AG09309 (cell line): ENCODE results near the gene F2.

Source experiments
- DNase-seq: peaks from one replicate; pipeline ENCODE4 v3.0.0-alpha.2; 2010; ENCODE audit warnings: low read depth
- H3K4me3 ChIP-seq: 2 replicates; pipeline ENCODE4 v1.5.1; 2011; ENCODE audit warnings: mild to moderate bottlenecking, low read depth, low read length, moderate library complexity; ENCODE audit not compliant: control insufficient read depth
- TF ChIP-seq, protein P1 (sequence below): IDR thresholded peaks from 2 replicates; pipeline ENCODE4 v1.5.1; 2011; ENCODE audit warnings: mild to moderate bottlenecking, low read depth, low read length, inconsistent platforms; ENCODE audit not compliant: insufficient read depth, control insufficient read depth; ENCODE audit errors: missing control alignments

The F2 gene

DNA sequence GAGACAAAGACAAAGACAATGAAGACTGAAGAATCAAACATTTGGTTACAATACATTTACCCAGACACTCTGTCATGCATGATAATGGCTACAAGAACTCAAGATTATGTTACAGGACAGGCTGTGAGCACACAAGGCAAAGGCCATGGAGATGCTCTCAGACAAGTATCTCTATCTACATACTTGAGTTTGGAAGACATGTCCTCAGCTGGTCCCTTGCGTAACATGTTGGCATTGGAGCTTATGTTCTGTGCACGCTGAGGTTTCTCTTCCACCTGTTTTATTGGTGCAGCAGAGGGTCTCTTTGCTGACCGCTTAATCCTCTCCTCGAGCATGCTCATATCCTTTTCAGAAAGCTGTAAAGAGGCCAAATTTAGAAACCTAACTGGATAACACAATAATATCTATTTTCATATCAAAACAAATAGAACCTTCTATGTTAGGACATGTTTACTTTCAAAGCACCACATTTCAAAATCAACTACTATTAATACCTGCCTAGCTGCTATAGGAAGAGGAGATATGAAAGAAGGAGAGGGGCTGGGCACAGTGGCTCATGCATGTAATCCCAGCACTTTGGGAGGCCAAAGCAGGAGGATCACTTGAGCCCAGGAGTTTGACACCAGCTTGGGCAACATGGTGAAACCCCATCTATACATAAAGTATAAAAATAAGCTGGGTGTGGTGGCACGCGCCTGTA, 41.6 kb downstream of the F2 start:
- no peak overlapping the region for H3K4me3 ChIP-seq
- DNase-seq: no peak
- TF ChIP-seq, protein P1, sequence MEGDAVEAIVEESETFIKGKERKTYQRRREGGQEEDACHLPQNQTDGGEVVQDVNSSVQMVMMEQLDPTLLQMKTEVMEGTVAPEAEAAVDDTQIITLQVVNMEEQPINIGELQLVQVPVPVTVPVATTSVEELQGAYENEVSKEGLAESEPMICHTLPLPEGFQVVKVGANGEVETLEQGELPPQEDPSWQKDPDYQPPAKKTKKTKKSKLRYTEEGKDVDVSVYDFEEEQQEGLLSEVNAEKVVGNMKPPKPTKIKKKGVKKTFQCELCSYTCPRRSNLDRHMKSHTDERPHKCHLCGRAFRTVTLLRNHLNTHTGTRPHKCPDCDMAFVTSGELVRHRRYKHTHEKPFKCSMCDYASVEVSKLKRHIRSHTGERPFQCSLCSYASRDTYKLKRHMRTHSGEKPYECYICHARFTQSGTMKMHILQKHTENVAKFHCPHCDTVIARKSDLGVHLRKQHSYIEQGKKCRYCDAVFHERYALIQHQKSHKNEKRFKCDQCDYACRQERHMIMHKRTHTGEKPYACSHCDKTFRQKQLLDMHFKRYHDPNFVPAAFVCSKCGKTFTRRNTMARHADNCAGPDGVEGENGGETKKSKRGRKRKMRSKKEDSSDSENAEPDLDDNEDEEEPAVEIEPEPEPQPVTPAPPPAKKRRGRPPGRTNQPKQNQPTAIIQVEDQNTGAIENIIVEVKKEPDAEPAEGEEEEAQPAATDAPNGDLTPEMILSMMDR: no peak

DNA sequence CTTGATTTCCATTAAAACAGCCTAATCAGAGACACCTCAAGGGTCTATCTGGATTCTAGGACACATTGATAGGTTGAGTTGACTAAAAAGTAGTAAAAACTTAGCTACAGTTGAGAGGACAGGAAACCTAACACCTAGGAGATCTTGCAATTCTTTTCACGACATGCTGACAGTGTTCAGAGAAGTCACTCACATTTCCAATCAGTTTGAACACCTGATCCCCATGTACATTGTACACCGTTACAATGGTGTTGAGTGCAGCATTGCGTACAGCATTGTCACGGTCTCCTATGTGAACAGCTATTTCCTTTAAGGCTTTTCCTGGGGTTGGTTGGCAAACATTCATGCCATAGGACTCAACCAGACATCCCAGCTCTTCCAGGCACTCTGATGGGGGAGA, 42.8 kb downstream of the F2 start:
- TF ChIP-seq, protein P1: no peak
- H3K4me3 ChIP-seq: no peak overlapping the region
- DNase-seq: no peak

DNA sequence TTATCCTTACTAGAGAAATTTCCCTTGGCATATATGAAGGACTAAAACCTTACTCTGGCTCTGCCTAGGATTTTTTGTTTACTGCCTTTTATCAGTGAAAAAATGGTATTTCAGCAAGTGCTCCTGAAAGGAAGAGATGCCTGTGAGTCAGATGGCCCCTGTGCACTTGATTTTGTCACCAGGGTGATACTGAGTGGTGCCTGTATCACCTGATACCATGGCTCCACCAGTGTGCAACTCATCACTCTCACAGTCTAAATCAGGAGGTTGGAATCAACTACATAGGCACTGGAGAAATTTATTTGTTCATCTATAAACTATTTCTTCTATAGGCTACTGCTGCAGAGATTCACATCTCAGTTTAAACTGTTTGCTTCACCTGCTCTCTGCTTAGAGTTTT, 43.2 kb downstream of the F2 start:
- no peak for DNase-seq
- TF ChIP-seq, protein P1: no peak
- H3K4me3 ChIP-seq: no peak overlapping the region

DNA sequence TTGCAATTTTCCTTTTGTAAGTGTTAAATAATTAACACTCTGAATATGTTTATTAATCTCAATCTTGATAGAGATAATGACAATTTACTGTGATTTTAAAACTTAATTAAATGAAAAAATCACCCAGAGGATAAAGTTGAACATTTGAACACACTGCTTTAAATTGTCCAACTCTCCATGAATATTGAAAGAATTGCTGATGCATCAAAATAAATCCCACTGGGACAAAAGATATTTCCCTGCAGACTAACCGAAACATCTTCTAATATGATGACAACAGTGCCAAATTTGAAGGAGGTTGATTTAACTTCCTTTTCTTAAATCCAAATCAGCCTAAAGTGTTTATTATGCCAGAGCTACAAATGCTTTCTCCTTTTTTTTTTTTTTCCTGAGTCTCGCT, 47.6 kb downstream of the F2 start:
- DNase-seq: no peak
- TF ChIP-seq, protein P1: no peak
- H3K4me3 ChIP-seq: no peak overlapping the region

DNA sequence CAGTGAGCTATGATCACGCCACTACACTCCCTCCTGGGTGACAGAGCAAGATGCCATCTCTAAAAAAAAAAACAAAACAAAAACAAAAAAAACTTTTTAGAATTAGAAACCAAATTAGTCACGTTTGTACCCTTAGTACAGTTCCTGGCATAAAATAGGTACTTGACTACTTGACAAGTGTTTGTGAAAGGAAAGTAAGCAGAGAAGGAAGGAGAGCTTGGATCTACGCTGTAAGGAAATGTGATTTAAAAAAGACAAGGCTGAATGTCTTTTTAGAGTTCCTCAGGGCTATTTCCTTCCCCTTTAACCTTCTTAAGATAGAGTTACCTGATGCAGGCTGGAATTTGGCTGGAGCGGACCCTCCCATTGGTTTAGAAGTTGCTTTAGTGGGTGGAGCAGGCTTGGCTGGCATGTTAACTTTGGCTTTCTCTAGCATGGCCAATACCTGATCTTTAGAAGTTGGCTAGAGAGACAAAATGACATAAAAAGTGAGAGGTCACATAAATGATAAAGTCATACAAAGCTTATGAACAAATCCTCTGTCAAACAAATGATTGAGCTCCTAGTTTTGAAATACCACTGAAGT, 50.7 kb downstream of the F2 start:
- TF ChIP-seq, protein P1: no peak
- no peak for DNase-seq
- H3K4me3 ChIP-seq: no peak overlapping the region

DNA sequence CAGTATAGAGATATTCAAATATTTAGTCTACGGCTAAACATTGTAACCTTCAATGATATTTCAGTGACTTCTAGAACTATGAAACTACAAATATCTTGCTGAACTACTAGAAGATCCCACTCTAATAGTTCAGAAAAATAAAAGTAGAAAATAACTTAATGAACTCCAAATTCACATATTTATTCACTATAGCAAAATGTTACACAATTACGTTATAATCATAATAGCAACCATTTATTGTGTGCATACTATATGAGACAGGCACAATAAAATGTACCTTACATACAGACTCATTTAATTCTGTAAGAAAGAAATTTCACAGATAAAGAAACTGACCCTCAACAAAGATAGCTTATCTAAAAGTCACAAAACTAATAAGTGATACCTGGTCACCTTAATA, 57.9 kb downstream of the F2 start:
- TF ChIP-seq, protein P1: no peak
- no peak for DNase-seq
- no peak overlapping the region for H3K4me3 ChIP-seq
